Measurements from ENCODE around the gene ELMOD3.

DNA sequence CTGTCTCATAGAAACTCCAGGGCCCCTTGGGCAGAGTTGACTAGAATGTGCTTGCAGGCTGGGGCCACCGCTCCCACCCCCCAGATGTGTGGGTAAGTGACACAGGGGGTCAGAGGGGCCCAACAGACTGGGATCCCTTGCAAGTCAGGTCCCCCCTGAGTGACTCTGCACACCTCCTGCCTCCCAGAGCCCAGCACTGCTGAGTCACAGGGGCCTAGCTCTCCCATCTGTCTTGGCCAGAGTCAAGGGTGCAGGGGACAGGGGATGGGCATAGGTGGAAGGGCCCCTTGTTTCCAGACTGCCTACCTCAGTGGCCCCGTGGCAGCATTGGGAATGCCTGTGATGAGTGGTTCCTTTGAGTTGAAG, 75.3 kb downstream of the ELMOD3 start:
- TF ChIP-seq CTCF (IDR thresholded peaks at IDR 0.05), result no peak
- no peak for TF ChIP-seq POLR2A (IDR thresholded peaks at IDR 0.05)
